GDM1 (cell line): ENCODE data around the gene GALNT18.

Source experiments
- DNase-seq: peaks from one replicate; lab custom pipeline; 2025; lab: John Stamatoyannopoulos, UW

Gene GALNT18

DNA sequence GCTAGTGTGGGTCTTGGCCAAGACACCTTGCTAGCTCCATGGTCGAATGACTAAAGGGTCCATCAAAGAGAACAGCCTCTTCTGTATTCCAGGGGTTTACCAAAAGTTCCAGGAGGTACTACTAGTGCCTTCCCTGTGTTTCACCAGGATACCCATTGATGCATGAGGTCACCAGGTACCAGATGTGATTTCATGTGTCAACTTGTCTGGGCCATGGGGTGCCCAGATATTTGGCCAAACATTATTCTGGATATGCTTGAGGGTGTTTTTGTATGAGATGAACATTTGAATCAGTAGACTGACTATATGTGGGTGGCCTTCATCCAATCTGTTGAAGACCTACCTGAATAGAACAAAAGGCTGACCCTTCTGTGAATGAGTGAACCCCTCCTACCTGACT is 92.8 kb downstream of the GALNT18 start:
- no peak for DNase-seq

DNA sequence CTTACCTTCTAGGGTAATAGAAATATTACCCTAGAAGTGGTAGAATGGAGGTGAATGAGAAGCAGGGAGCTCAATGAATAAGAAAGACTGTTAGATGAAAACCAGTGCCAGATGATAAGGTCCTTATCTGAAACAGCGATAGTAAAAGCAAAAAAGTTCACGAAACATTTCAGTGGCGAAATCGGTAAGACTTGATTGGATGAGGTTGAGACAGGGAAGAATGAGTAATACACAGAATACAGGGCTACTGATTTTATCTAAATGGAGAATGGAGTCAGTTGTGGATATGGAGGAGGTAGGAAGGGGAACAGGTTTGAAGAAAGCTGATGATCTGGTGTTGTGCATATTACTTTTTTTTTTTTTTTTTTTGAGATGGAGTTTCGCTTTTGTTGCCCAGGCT is 96.5 kb downstream of the GALNT18 start:
- DNase-seq: no peak

DNA sequence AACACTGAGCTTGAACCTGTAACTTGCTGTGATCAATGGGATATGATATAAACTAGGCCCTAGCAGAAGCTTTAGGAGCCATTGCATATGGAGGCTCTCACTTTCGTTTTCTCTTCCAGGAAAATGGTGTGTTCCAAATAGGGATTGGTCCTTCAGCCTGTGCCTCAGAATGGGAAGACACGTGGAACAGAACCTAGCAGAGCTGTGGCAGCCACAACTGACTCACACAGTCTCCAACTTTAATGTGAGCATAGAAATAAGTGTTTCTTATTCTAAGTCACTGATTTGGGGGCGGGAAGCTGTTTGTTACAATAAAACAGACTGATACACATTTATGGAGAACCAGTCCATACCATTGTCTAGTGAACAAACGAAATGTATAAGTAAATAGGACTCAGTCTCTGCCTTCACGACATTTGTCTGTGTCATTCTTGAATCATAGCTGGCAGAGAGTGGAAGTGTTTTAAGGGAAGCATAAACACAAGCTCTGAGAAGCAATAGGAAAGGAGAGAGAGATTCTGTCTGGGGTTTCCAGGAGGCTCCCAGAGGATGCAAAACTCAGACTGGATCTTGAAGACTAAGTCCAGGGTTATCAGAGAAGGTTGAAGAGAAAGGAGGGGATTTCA is 97.3 kb downstream of the GALNT18 start:
- DNase-seq: no peak

DNA sequence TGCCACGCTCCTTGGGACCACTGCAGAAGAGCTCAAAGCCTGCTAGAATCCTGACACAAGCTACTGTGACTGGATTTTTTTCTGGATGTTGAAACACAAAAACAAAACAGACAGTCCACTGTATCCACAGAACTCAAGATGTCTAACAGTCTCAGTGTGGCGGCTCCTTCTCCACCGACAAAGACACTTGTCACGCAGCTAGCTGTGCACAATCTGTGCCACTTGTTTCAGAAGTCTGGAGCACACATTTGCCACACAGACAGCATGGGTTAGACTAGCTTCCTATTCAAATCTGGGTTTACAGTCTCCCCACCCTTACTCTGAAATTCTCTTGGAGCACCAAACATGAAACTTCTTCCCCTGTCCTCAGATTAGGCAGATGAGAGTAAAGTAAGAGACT is 99.2 kb downstream of the GALNT18 start:
- DNase-seq: no peak

DNA sequence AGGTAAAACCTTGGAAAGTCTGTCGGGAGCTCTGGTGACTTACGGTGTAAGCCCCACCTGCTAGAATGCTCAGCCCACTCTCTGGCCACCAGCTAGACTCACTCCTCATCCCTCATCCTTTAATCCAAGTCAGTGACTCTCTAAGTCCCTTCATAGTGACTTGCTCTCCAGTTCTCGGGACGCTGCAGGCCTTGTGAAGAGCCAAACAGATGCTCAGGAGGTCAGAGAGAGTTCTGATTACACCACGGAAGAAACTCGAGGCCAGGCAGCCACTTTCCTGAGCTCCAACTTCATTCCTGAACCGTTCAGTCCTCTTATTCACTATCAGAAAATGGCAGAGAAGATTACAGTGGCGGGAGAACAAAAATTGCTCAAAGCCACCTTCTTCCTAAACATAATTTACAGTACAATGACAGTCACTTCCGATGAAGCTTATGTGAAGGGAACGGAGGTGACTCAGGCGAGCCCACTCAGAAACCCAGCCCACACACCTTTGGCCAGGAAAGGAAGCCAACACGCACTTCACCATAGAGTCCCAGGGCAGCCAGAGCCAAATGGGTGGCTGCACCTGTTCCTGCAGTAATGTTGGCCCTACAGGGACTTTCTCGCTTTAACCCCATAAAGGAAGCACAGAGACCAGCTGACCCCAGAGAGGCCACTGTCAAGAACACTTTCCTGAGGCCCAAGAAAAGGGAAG is 100.4 kb downstream of the GALNT18 start:
- no peak for DNase-seq

DNA sequence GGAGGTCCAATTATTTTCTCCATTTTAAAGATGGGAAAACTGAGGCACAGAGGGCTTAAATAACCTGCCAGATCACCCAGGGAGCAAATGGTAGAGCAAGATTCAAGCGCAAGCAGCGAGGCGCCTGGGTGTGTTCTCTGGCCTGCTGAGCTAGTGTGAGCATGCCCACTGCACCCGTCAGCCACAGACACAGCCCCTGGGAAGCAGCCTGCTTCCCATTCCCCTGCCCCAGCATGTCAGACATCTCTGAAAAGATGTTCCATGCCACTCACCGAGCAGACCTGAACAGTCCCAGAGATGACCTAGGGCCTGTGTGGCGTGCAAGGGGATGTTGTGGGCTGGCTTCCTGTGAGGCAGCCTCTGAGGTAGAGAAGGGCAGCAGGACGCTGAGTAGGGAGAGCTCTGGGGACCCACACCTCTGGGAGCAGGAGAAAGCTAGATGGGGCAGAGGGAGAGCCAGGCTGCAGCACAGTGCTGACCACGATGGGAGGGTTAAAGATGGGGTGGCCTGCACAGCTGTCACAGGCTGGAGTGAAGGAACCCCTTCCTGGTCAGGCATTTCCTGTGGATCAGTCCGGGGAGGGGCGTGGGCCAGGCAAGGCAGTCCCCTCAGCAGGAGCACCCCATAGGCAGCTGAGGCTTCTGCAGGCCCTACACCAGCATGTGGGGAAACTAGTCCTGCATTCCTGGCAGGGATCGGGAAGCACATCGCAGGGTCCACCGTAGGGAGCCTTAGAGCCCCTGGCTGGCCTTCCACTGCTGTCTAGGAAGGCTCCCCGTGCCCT is 101.4 kb downstream of the GALNT18 start:
- no peak for DNase-seq

DNA sequence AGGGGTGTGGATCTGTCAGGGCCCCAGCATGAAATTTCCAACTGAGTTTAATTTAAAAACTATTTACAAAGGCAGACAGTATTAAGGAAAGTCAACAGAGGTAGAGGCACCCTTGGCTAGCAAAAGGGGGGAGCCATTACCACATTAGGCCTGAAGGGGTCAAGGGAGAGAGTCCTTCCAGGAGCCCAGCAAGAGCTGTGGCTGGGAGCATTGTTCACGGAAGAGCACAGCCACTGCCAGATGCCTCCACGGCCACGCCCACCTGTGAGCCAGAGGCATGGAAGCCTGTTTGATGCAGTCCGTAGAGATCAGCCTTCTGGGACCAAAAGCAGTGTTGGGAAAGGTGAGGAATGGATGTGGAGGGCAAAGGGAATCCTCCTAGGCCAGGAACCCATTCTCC is 102.6 kb downstream of the GALNT18 start:
- DNase-seq: no peak

DNA sequence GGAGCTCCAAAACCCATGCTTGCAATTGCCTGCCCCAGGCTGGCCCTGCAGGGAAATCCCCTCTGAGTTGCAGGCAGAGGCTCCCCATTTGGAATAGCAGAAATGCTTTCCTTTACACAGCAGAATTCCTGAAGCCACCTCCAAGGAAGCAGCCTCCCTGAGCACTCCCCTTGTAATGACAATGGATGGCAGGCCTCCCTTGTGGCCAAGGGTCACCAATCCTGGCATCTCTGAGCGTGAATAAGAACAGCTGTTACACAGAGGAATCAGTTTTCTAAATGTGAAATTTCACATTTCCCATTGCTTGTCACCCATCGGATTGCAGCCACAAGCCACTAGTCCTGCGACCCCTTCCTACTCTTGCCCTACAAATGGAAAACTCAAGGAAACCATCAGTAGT is 107.6 kb downstream of the GALNT18 start:
- no peak for DNase-seq

DNA sequence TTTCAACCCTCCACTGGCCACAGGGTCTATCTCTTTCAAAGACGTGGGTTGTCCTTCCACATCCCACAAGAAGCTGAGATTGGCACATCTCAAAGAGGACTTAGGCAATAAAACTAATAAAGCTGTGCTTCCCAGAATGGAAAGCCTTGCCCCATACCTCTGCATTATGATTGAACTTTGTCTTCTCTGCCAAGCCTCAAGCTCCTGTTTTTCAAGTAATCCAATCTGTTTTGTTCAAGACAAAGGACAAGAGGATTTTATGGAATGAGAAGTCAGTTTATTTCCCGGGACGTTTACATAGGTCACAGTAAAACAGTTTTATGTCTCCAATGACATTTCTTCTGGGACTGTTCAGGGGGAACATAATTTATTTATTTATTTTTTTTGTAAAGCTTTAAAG is 108.4 kb downstream of the GALNT18 start:
- no peak for DNase-seq

DNA sequence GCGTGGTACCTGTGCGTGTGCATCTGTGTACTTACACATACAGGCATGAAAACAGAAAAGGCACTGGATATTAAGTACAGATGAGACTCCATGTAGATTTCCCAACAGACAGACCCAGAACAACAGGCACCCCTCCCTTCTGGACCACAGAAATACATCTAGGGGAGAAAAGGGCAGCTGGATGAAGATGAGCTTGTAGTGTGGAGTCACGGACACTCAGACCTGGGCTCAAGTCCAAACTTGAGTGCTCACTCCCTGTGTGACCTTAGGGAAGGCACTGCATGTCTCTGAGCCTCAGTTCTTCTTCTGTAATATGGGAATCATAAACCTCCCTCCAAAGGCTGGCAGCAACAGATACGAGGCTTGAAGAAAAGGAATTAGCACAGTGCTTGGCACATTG is 108.9 kb downstream of the GALNT18 start:
- DNase-seq: no peak

DNA sequence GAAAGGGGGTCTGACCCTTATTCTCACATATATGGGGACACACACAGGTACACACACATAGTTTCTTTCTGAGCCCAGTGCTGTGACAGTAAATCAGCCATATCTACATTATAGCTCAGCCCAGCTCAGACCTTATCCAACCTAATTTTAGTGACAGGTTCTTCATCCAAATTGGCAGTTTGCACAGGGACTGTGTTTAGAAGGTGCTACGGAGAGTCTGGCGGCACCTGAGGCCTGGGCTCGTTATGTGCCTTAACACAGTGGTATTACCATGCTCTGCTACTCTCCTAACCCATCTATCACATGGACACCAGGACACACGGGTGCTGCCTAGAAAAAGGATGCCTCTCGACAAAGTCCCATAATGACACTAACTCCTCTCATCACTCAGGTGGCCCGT is 109.3 kb downstream of the GALNT18 start:
- no peak for DNase-seq

DNA sequence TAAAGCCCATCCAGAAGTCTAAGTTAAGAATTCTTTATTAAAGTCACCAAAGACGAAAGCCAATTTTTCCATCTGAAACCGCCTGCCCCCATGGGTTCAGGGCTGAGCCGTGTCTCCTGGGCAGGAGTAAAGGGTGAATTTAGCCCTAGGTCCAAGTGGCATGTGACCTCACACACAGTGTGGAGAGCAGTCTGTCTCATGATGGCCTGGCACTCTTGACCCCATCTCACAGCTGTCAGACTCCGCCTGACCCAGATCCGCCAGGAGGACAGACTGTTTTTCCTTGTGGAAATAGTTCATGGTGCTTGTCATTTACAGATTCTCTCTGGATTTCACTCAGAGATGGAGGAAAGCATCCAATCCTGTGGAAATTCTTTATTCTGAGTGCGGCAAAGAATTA is 109.7 kb downstream of the GALNT18 start:
- no peak for DNase-seq

DNA sequence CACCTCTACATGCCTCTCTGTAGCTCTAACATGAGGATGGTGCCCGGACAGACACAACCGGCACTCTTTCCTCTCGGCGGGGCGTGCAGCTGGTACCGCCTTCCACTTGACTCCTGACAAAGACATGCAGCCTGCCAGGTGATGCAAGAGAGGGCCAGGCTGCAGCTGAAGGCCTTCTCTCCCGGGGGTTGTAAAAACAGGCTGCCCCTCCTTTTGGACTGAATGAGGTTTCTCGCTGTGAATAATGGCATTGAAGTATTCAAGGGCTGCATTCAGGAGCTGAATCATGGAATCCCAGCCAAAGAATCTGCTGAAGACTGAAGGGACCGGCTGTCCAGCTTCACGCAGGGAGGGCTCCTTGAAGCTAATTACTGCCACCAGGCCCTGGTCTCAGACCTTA is 110.9 kb downstream of the GALNT18 start:
- DNase-seq: no peak

DNA sequence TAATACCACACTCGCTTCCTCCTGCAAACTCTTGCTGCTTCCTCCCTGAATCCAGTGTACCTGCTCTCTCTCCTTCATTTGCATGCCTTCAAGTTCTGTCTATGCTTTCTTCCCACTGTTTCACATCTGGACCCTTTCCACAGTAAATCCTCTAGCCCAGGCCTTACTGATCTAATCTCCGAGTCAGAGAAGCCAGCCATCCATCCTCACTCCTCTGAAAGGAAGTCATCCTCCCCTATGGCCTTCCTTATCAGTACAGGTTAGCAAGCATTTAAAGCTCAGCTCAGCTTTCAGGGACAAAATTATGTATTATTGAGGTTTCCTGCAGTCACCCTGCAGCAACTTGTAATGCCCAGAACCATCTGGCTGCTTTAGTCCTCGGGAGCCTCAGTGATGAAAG is 116.1 kb downstream of the GALNT18 start:
- DNase-seq: no peak

DNA sequence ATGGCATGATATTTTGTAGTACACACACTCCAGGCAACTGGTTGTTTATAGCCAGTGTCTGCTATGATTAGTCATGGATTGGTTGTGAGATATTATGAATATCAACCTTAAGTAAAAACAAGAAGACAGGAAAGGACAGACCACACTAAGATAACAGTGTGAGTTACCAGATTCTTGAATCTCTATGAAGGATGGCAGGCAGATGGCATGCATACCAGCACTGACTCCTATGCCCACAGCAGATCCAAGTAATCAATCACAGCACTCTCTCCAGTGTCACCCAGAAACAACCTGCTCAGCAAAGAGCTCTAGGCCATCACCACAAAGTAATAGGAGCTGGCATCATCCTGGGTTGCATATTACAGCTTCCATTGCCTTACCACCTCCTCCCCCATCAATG is 116.6 kb downstream of the GALNT18 start:
- no peak for DNase-seq

DNA sequence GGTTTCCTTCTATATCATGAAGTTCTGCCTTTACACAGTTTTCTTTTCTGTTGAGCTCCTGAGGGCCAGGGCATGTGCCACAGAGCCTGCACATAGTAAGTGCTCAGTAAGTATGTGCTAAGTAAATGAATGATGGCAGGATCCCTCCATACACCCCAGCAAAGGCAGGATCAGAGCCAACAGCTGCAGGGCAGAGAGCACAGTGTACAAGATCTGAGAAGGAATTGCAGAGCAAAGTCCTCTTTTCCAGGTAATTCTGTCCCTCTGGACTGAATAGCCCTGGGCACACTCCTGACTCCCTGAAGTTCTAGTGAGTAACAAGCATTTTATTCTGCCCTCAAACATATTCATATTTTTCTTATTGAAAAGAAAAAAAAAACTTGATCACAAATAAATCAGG is 117.7 kb downstream of the GALNT18 start:
- DNase-seq: no peak

DNA sequence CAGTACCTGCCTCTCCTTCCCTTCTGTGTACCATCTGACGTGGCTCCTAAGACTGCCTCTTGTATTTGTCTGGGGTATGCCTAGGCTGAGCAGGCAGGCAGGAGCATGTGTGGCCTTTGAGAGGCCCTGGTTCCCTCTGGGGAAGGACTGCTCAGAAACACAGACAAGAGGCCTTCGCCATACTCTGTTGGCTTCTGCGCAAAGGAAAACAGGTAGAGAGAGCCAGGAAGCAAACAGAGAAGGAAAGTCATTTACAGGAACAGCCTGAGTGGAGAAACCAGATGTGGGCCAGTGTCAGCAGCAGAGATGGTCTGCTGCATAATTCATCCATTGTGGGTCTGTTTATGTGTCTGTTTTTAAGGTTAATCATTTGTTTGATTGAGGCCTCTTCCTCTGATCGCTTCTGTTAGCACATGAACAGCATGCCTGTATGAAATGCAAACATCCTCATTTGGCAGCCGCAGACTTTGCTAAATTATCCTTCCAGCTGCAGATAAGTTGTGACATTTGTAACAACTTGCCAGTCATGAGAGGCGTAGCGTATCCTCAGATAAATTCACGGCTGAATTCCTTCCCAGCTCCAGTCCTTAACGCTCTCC is 119.4 kb downstream of the GALNT18 start:
- DNase-seq: no peak

DNA sequence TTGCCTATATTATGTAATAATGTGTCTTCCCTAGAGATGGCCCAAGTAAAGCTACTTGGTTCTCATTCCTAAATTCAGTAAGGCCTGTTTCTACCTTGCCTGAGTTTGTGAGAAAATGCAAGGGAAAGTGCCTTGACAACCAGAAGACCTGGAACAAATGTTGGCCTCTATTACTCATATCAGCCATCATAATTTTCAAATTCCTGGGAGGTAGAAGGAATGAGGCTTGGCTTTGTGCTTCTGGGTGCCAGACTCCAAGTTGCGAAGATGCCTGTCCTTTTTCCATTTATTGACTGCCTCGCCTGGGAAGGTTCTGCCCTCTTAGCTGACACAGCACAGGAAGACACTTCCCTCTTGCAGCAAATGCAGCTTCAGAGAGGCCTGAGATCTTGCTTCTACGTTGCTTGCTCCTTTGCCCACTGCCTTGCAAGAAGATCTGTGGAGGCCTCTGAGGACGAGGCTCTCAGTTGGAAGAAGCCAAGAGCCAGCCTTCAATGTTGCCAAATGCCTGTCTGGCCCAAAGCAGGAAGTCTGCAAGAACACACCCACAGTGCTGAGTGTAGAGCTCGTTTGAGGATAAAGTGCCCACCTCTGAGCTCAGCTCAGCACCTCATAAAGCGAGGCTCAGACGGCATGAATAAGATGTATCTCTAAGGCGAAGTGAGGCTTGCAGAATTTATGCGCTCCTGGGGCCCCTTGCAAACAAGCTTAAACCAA is 120.1 kb downstream of the GALNT18 start:
- DNase-seq: no peak

DNA sequence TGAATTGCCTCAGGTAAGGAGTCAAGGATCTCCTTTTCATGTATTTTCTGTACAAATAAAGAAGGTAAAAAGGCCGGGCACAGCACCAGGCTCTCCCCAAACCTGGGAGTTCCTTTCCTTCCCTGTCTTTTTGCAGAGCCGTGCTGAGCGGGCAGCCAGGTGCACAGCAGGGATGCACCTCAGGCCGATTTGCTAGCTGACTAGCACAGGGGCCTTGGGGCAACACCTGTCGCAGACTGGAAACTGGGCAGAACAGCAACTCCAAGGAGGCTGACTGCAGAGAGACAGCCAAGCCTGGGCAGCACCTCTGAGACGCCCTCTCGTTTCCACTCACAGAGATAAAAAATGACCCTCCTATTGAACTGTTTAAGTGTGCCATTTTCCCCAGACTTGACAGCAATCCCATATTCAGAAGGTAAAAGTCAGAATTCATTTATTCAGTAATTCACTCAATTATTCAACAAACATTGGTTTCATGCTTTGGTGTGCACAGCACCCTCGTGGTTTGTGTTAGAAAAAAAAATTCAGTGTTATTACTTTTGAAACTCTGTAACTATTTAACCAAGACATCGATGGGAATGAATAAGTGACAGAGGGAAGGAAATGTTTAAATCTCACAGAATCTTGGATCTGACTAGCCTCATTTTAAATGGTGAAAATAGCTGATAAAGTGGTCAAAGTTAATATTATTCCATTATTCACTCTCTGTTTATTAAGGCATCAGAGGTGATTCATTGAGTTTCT is 120.9 kb downstream of the GALNT18 start:
- DNase-seq: no peak

DNA sequence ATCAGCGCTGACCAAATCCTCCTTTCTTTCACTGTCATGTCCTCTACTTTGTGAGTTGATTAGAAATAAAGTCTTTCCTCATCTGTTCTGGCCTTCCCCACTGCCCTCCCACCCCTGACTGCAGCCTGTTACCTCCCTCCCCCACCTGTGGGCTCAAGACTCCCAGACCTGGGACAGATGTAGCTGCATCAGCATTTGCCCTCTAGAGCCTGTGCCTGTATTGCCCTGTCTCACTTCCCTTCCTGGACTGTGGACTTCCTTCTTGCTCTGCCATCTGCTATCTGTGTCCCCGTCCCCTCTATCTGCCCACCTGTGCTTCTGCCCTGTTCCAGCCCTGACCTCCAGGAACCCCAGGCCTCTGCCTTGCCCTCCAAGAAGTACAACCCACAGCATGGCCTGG is 122.5 kb downstream of the GALNT18 start:
- no peak for DNase-seq

DNA sequence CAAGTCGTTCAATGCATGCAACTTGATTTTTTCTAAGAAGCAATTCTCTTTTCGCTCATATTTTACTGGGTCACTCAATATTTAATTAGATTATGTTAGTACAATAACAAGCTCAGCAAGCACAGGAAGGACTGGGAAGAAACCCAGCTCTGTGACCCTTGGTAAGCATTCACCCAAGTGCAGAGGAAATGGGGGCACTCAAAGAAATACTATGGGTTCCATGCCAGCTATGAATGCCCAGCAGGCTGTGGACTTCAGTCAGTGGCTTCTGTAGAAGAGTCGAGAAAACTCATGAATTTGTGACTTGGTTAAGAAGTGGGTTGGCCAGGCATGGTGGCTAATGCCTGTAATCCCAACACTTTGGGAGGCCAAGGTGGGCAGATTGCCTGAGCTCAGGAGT is 123.6 kb downstream of the GALNT18 start:
- no peak for DNase-seq

DNA sequence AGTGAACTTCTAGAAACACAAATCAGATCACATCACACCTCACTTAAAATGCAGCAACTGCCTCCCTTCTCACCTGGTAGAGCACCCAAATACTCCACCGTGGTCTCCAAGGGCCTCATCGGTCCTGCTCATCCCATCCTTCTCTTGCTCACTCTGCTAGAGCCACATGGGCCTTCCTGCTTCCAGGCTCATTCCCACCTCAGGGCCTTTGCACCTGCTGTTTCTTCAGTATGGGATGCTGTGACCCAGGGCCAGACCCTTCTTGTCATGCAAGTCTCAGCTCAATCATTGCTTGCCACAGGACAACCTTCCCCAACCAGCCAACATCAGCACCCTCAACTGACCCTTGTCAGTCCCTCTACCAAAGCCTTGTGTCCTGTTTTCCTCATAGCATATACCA is 124.9 kb downstream of the GALNT18 start:
- no peak for DNase-seq
